Activated naive CD4-positive, alpha-beta T cell treated with anti-CD3 and anti-CD28 coated beads, Interleukin-2, amount 50 U/mL, for 72 hours (primary cell): ENCODE data around the gene CFAP91. TPM values are rescaled to one million over a fixed set of nuclear protein-coding genes. Genes with fewer than 3 reads are reported as not detected.
A peak's percentile ranks its signal among the peaks of the same experiment; 100 is the strongest.
"Not testable (repeated sequence)": the region's sequence is repeated elsewhere in the genome, so short reads cannot be mapped to it uniquely, and the experiment has no call there.

ENCODE experiments used
- ATAC-seq, 2 donors: fragments of 150-1000 bp; cut with Tn5 transposase; 2 replicates each; pipeline ENCODE4 v1.10.0; 2021; ENCODE audit warnings: mild to moderate bottlenecking in 2 of 2, moderate library complexity in 2 of 2
- DNase-seq, 2 donors: peaks; one replicate each; pipeline ENCODE4 v3.0.0; 2021 to 2022; ENCODE audit warnings: low spot score in 2 of 2
- H3K27ac Mint-ChIP-seq, 2 donors: one replicate each; pipeline ENCODE4 v1.8.0; 2022; ENCODE audit warnings: mild to moderate bottlenecking in 2 of 2, mixed read lengths in 2 of 2
- H3K36me3 Mint-ChIP-seq, 2 donors: one replicate each; pipeline ENCODE4 v1.8.0; 2022; ENCODE audit warnings: mixed read lengths in 2 of 2
- H3K9me3 Mint-ChIP-seq, 2 donors: one replicate each; pipeline ENCODE4 v1.8.0; 2022; ENCODE audit warnings: mixed read lengths in 2 of 2
- total RNA-seq, 2 donors: library from RNA; stranded (reverse); gene quantifications; one replicate each; pipeline ENCODE4 v1.2.3, GENCODE V29; 2022

CFAP91 gene
- total RNA-seq, 2 donors from 2014 or later, result 0.25 to 0.68 TPM

DNA sequence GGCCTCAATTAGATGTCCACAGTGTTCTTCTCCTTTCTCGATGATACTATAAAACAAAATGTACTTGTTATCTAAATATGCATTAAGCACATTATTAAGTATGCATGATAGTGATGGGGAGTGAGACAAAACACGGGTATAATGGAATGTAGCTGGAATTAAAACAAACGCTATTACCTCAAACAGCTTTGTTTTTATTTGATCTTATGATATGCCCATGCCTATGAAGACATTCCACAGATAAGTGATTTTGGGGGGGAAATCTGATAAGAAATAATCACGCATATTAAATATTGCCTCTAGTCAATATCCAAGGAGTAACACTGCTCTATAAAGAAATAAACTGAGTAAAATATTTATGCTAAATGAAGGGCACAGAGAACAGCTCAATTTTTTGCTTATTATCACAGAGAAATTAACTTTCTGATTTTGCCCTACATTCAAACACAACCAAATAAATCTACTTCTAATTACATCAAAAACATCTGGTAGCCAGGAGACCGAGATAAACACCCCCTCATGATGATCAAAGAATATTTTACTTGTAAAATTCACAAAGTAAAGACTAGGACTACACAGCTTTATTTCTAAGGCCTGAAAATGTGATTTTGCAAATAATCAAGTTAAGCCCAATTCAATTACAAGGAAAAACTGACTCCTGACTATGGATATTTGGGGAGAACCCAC, 27.5 kb upstream of the CFAP91 start:
- H3K9me3 Mint-ChIP-seq, result no peaks in the 10 kb centered on the region
- no peak for DNase-seq
- peaks cover 17 to 45% of the 10 kb centered on the region in 2 donors for H3K36me3 Mint-ChIP-seq
- no peak for ATAC-seq
- peak overlapping the region; percentile 92 to 94 for H3K27ac Mint-ChIP-seq

DNA sequence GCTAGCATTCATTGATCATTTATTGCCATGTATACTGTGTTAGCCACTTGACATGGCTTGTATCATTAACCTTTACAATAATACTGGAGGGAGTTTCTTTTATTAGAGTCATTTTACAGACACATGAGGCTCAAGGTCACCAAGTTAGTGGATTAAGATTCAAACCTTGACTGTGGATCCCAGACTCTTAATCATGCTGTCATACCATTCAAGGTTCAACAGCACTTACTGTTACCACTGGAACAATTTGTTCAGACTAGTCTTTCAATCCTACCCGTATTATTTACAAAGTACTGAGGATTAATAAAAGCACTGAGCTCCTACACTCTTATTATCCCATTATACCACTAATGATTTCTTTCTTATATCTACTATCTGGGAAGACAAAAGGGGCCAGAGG, 26.8 kb upstream of the CFAP91 start:
- ATAC-seq (no peak), DNase-seq (no peak)
- Mint-ChIP-seq H3K36me3 (peaks cover 17 to 41% of the 10 kb centered on the region in 2 donors), H3K9me3 (no peaks in the 10 kb centered on the region), H3K27ac (peak overlapping the region; percentile 92 to 94)

GRCh38 chr3:119676771-119677640, 25.8 kb upstream of the CFAP91 start, which contains the start of gene COX17:
Gene COX17, minus strand, starts transcription at chr3:119677406. Its CDS starts 96 bp downstream, at chr3:119677310.
- peak within 1 kb of the TSS; percentile 92 to 94 for H3K27ac Mint-ChIP-seq
- H3K36me3 Mint-ChIP-seq, result peaks cover 17 to 35% of the 10 kb centered on the region in 2 donors
- DNase-seq (peak; percentile 89 to 95), ATAC-seq (peak; percentile 89 to 90)
- no peaks in the 10 kb centered on the region for H3K9me3 Mint-ChIP-seq

- no peak for ATAC-seq
- Mint-ChIP-seq H3K9me3 (no peaks in the 10 kb centered on the region), H3K27ac (peak overlapping the region; percentile 92 to 94), H3K36me3 (peaks cover 17 to 30% of the 10 kb centered on the region in 2 donors)
- no peak for DNase-seq
Observed at GRCh38 chr3:119677641-119677934, 25.2 kb upstream of the CFAP91 start.

DNA sequence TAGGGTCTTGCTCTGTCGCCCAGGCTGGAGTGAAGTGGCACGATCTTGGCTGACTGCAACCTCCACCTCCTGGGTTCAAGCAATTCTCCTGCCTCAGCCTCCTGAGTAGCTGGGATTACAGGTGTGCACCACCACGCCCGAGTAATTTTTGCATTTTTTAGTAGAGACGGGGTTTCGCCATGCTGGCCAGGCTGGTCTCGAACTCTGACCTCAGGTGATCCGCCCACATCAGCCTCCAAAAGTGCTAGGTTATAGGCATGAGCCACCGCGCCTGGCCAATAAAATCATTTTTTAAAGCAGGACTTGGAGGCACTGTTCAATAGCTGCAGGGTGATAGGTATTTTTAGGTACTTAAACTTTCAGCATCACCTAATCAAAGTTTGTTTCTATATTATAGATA, 24.6 kb upstream of the CFAP91 start:
- not testable (repeated sequence) for H3K9me3 Mint-ChIP-seq, DNase-seq, ATAC-seq
- H3K27ac Mint-ChIP-seq, result peak overlapping the region in 1 of 2 donors; percentile 94
- peaks cover 17 to 25% of the 10 kb centered on the region in 2 donors for H3K36me3 Mint-ChIP-seq

- H3K36me3 Mint-ChIP-seq, result peaks cover 17% of the 10 kb centered on the region in 2 donors
- H3K9me3 Mint-ChIP-seq, result no peaks in the 10 kb centered on the region
- ATAC-seq (no peak), DNase-seq (no peak)
- H3K27ac Mint-ChIP-seq, result no peak overlapping the region
Observed at GRCh38 chr3:119679874-119680273, 22.9 kb upstream of the CFAP91 start.

GRCh38 chr3:119681279-119681678, 21.5 kb upstream of the CFAP91 start:
- H3K9me3 Mint-ChIP-seq, result no peaks in the 10 kb centered on the region
- H3K36me3 Mint-ChIP-seq, result peaks cover 5% of the 10 kb centered on the region in 2 donors
- no peak for ATAC-seq
- DNase-seq, result no peak
- H3K27ac Mint-ChIP-seq, result no peak overlapping the region

- Mint-ChIP-seq H3K9me3 (peaks cover 0 to 6% of the 10 kb centered on the region in 2 donors), H3K27ac (no peak overlapping the region), H3K36me3 (peaks cover 8 to 10% of the 10 kb centered on the region in 2 donors)
- no peak for ATAC-seq
- no peak for DNase-seq
Observed at GRCh38 chr3:119683421-119683820, 19.4 kb upstream of the CFAP91 start.

GRCh38 chr3:119690043-119690656, 12.7 kb upstream of the CFAP91 start:
- Mint-ChIP-seq H3K9me3 (peaks cover 0 to 6% of the 10 kb centered on the region in 2 donors), H3K27ac (no peak overlapping the region), H3K36me3 (peaks cover 8 to 10% of the 10 kb centered on the region in 2 donors)
- DNase-seq (no peak), ATAC-seq (no peak)

- Mint-ChIP-seq H3K36me3 (peaks cover 0 to 9% of the 10 kb centered on the region in 2 donors), H3K27ac (no peak overlapping the region), H3K9me3 (peaks cover 8 to 12% of the 10 kb centered on the region in 2 donors)
- DNase-seq (no peak), ATAC-seq (no peak)
Observed at GRCh38 chr3:119695480-119695879, 7.3 kb upstream of the CFAP91 start.

DNA sequence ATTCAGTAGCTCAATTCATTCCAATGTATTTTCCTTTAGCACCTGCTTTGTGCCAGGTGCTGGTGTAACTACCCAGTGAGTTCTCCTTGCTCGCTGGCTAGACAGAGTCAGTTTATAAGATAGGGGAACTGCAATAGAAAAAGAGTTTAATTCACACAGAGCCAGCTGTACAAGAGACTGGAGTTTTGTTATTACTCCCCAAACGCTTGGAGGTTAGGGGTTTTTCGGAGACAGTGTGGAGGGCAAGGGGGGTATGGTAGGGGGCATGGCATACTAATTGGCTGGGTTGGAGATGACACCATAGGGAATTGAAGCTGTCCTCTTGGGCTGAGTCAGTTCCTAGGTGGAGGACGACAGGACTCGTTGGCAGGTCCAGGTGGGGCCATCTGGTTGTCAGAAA, 5.4 kb upstream of the CFAP91 start:
- H3K9me3 Mint-ChIP-seq, result peaks cover 13 to 19% of the 10 kb centered on the region in 2 donors
- no peak for ATAC-seq
- DNase-seq, result no peak
- peaks cover 9 to 20% of the 10 kb centered on the region in 2 donors for H3K36me3 Mint-ChIP-seq
- no peak overlapping the region for H3K27ac Mint-ChIP-seq

DNA sequence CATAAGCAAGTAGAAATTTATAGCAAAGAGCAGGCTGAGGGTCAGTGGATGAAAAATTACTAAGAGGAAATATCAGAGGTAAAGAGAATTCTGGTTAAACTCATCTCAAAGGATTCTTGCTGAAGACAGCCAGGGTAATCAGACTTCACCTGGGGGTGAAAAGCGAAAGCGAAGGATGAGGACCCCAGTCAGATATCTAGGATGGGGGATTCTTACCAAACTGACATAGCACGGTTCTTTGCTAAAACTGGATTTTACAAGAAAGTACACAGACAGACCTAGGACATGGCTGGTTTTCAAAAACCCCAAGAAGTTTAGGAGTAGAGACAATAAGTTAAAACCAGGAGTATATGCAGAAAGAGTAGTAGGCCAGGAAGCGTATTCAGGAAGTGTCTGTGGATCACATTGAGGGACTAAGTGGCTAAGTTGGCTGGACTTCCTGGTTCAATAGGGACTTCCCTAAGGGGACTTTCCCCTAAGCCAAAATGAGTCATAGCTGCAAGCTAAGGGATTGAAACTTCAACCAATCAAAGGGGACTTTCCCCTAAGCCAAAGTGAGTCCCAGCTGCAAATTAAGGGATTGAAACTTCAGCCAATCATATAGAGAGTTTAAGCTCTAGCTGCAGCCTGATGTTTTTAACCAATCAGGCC, 2.4 kb upstream of the CFAP91 start:
- Mint-ChIP-seq H3K27ac (peak overlapping the region; percentile 24 to 84), H3K36me3 (peaks cover 9 to 26% of the 10 kb centered on the region in 2 donors), H3K9me3 (peaks cover 13 to 19% of the 10 kb centered on the region in 2 donors)
- DNase-seq, result peak; percentile 17 to 65
- ATAC-seq, result peak; percentile 61 to 67

- Mint-ChIP-seq H3K36me3 (peaks cover 9 to 26% of the 10 kb centered on the region in 2 donors), H3K27ac (peak overlapping the region; percentile 24 to 84), H3K9me3 (peaks cover 13 to 19% of the 10 kb centered on the region in 2 donors)
- DNase-seq (no peak), ATAC-seq (peak; percentile 11 to 19)
Observed at GRCh38 chr3:119700920-119701734, 1.7 kb upstream of the CFAP91 start.

- no peak for DNase-seq
- ATAC-seq, result no peak
- H3K9me3 Mint-ChIP-seq, result peaks cover 13 to 19% of the 10 kb centered on the region in 2 donors
- peaks cover 9 to 26% of the 10 kb centered on the region in 2 donors for H3K36me3 Mint-ChIP-seq
- no peak overlapping the region for H3K27ac Mint-ChIP-seq
Observed at GRCh38 chr3:119703820-119704531, 1.2 kb downstream of the CFAP91 start.

DNA sequence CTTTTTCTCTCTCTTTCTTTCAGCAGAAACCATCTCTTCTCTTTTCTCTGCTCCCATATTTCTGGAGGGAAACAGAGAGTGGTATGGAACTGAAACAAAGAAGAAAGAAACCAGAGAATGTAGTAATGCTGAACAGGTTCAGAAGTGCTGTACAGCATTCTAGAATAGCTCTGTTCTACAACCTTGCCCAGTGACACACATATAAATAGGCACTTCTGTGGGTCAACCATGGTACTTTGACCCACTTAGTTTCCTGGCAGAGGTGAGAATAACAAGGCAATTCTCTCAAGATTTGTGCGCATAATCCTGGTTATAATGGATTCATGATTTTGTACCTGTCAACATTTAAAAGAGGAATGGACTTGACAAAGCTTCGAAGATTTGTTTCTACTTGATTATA, 12.3 kb downstream of the CFAP91 start:
- no peak overlapping the region for H3K27ac Mint-ChIP-seq
- DNase-seq (no peak), ATAC-seq (no peak)
- no peaks in the 10 kb centered on the region for H3K9me3 Mint-ChIP-seq
- no peaks in the 10 kb centered on the region for H3K36me3 Mint-ChIP-seq
